NCI-H2227 (cell line): ENCODE measurements around the gene POM121.
A peak's percentile ranks its signal among the peaks of the same experiment; 100 is the strongest.
"Not testable (repeated sequence)": the region's sequence is repeated elsewhere in the genome, so short reads cannot be mapped to it uniquely, and the experiment has no call there.

Source experiments
- DNase-seq: peaks from one replicate; lab custom pipeline; 2025; ENCODE audit not compliant: unreplicated experiment; lab: John Stamatoyannopoulos, UW

POM121 gene

GRCh38 chr7:72924733-72925545 is at the start of gene POM121:
Gene POM121 (plus strand): TSS chr7:72925095. CDS start chr7:72925122, 27 bp downstream.
- DNase-seq = peak; percentile 95

DNA sequence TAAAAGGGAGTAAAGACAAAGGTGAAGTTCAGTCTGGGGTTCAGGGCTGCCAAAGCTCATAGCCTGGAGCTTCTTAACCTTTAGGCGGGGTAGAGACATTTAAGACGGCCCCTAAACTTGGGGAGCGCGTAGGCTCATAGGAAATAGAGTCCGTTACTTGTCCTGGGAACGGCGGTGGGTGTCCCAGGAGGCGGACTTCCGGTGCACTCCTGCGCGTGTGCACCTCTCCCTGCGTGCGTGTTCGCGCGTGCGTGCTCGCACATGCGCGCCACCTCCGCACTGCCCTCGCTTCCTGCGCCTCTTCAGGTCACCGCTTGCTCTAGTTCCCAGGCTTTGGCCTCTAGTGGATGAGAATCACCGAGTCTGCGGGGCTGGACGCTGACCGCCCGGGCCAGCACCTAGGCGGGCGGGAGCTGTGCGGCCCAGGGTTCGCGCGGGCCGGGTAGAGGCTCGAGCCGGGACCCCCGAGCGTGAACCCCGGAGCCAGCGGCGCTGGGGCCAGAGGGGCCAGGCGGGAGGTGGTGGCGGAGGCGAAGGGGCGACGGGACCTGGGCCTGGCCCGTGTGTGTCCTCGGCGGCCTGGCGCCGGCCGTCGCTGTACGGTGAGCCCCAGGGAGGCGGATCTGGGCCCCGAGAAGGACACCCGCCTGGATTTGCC is 45.7 kb upstream of the POM121 start:
- DNase-seq = peak; percentile 88

GRCh38 chr7:72879737-72880215 is 45.1 kb upstream of the POM121 start:
- DNase-seq = peak; percentile 19

- not testable (repeated sequence) for DNase-seq
Observed at GRCh38 chr7:72891750-72892149, 33.1 kb upstream of the POM121 start.

GRCh38 chr7:72904740-72905139 is 20.2 kb upstream of the POM121 start:
- not testable (repeated sequence) for DNase-seq

- DNase-seq = not testable (repeated sequence)
Observed at GRCh38 chr7:72908422-72908821, 16.5 kb upstream of the POM121 start.

GRCh38 chr7:72911395-72911794 is 13.5 kb upstream of the POM121 start:
- not testable (repeated sequence) for DNase-seq

DNA sequence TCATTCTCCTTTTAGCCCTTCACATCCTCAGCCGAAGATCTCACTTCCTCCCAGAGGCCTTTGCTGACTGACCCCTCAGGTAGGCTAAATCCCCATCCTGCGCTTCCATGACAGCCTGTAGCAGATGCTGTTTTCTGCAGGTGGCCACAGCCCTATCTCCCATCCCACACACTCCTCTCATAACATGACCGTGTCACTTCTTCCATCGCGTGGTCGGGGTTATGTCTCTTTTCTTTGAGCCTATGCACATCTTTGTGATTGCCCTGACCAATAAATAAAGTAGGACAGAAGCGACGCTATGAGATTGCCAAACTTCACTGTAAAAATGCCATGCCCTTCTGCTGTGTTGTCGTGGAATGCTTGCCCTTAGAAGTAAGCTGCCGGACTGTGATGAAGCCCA is 11.1 kb upstream of the POM121 start:
- DNase-seq = not testable (repeated sequence)

DNA sequence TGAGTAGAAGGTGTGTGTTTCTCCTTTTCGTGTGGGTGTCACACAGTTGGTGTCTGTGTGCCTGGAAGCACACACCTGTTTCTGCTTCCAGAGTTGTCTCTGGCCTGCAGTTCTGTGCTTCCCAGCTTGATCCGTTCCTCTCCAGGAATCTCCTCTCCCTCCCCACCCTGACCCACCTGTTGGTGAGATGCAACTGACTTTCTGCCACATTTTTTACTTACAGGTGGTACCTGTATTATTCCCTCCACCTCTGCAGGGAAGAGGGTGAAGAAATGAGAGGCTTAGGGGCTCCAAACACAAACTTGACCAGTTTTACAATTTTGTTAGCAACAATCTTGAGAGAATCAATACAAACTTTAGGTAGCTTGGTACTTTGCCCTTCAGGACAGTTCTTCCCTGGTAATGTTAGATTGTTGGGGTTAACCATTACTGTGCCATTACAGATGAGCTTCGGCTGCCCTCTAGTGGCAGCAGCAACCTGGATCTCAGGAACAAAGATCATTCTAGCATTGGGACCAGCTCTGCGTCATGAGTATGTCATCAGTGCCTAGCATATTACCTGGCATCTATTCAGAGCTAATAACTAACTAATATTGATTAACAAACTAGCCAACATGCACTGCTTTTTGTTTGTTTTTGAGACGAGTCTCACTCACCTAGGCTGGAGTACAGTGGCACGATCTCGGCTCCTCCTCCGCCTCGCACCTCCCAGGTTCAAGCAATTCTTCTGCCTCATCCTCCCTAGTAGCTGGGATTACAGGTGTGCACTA is 10.0 kb upstream of the POM121 start:
- peak; percentile 55 for DNase-seq

DNA sequence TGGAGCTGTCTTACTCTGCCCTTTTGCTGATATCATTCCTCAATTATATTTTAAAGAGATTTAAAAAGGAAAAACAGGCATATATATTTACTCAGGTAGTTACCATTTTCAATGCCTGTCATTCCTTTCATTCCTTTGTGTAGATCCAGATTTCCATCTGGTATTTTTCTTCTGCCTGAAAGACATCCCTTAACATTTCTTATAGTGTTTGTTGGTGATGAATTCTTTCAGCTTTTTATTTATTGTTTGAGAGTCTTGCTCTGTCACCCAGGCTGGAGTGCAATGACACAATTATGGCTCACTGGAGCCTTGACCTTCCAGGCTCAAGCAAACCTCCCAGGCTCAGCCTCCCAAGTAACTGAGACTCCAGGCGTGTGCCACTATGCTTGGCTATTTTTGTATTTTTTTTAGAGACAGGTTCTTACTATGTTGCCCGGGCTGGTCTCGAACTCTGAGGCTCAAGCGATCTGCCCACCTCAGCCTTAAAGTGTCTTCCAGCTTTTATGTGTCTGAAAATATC is 5.6 kb upstream of the POM121 start:
- DNase-seq = no peak

GRCh38 chr7:72924386-72924732 is 536 bp upstream of the POM121 start:
- DNase-seq = no peak

GRCh38 chr7:72925546-72926120 is 738 bp downstream of the POM121 start:
- DNase-seq = peak; percentile 38

- DNase-seq = not testable (repeated sequence)
Observed at GRCh38 chr7:72927791-72928190, 2.9 kb downstream of the POM121 start.

GRCh38 chr7:72928216-72928615 is 3.3 kb downstream of the POM121 start:
- DNase-seq = not testable (repeated sequence)

DNA sequence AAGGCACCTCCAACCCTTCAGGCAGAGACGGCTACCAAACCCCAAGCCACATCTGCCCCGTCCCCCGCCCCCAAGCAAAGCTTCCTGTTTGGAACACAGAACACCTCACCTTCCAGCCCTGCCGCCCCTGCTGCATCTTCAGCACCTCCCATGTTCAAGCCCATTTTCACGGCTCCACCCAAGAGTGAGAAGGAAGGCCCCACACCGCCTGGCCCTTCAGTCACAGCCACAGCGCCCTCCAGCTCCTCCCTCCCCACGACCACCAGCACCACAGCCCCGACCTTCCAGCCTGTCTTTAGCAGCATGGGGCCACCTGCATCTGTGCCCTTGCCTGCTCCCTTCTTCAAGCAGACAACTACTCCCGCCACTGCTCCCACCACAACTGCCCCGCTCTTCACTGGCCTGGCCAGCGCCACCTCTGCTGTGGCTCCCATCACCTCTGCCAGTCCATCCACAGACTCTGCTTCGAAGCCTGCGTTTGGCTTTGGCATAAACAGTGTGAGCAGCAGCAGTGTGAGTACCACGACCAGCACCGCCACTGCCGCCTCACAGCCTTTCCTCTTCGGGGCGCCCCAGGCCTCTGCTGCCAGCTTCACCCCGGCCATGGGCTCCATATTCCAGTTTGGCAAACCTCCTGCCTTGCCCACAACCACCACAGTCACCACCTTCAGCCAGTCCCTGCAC is 17.3 kb downstream of the POM121 start:
- not testable (repeated sequence) for DNase-seq

- not testable (repeated sequence) for DNase-seq
Observed at GRCh38 chr7:72942956-72943355, 18.1 kb downstream of the POM121 start.

DNA sequence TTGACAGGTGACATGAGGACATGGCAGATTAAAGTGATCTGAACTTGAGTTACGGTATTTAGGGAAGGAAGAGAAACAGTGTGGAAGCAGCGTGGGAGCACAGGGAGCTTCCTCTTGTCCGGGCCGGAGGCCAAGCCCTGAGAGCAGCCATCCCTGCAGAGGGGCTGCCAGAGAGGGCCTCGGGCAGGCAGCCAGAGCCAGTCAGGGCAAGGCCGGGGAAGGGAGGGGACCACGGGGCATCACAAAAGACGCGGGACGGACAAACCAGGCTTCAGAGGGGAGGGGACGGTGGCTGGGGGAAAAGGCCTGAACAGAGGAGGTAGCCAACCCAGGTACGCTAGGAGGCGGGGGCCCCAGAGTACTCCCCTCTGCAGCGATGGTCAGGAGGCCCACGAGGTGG is 20.0 kb downstream of the POM121 start:
- DNase-seq = not testable (repeated sequence)

GRCh38 chr7:72945597-72945996 is 20.7 kb downstream of the POM121 start:
- DNase-seq = not testable (repeated sequence)

GRCh38 chr7:72946130-72946745 is 21.3 kb downstream of the POM121 start:
- DNase-seq = not testable (repeated sequence)

GRCh38 chr7:72948714-72949113 is 23.8 kb downstream of the POM121 start:
- DNase-seq = not testable (repeated sequence)
